ENCODE results near the gene BORCS6.

BORCS6 gene

DNA sequence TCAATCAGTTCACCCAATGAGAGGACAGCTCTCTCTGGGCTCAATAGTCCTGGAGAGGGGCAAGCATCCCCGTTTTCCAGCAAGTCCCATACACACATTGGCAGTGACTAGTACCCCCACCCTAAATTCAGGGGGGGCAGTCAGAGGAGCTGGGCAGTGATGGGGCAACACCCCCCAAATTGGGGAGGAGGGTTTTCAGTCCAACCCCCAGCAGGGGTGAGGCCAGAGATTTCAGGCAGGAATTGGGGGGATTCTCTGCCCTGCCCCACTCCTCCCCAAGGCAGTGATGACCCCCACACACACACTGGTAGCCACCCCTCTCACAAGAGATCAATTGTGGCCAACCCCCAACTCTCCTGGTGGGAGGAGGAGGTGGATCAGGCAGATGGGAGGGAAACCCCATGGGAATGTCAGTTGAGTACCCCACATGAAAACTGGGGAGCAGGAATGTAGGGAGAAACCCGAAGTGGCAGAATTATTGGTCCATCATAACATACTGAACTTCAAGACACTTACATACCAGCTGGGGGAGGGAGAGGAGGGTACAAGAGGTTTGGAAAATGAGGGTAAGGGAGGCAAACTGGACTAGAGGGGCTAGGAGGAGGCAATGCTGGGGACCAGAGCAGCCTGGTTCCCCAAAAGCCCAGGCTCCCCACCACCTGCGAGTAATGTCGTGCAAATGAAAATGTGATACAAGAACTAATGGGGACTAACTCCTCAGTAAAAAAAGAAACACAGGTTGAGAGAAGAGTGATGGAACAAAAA, 30.3 kb downstream of the BORCS6 start:
- Mint-ChIP-seq H3K27me3 (no peaks in the 10 kb centered on the region), H3K36me3 (peaks cover 10% of the 10 kb centered on the region), H3K9me3 (no peaks in the 10 kb centered on the region), H3K4me3 (no peak overlapping the region), H3K4me1 (peaks cover 45% of the 10 kb centered on the region), H3K27ac (peak overlapping the region; percentile 98)
- DNase-seq (ENCODE audit: low spot score in 2 of 2) (no peak), ATAC-seq (ENCODE audit: low read depth) (no peak)

DNA sequence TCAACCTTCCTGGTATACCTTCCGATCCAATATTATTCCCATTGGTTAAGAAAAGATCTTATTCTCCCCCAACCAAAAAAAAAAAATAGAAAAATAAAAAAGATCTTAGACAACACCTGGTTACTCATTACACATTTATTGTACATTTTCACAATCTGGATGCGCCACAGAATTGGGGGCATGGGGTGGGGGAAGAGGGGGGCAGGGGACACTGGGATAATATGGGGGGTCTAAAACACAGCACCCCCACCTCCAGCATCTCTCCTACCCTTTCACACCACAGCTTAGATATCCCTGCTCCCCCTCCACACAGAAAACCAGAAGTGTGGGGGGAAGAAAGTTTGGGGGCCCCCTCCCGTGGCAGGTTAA, 31.0 kb downstream of the BORCS6 start:
- H3K36me3 Mint-ChIP-seq: peaks cover 12% of the 10 kb centered on the region
- H3K4me3 Mint-ChIP-seq: no peak overlapping the region
- no peak for DNase-seq (ENCODE audit: low spot score in 2 of 2)
- ATAC-seq (ENCODE audit: low read depth): no peak
- H3K9me3 Mint-ChIP-seq: no peaks in the 10 kb centered on the region
- H3K27me3 Mint-ChIP-seq: no peaks in the 10 kb centered on the region
- H3K27ac Mint-ChIP-seq: peak overlapping the region; percentile 95
- peaks cover 49% of the 10 kb centered on the region for H3K4me1 Mint-ChIP-seq

DNA sequence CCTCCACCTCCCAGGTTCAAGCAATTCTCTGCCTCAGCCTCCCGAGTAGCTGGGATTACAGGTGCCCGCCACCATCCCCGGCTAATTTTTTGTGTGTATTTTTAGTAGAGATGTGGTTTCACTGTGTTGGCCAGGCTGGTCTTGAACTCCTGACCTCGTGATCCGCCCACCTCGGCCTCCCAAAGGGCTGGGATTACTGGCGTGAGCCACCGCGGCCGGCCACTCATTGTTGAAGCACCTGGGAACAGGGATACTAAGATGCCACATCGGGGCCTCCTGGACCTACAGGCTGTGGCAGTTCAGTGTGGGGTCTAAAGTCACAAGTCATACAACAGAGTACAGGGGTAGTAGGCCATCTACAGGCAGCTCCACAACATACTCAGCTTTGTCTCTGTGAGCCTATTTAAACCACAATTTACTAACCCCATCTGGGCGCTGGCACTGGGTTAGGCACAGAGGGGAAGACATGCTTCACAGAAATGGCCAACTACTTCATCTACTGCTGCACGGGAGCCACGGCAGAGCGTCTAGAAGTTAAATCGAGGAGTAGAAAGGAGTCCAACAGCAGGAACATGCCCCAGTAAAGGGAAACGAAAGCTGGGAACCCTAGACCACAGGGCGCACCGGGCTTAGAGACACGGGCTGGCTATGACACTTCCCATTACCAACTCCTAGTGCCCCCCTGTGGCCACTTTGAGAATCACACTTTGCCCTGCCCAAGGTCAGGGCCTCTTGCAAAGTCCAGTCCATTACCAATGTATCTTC, 31.5 kb downstream of the BORCS6 start:
- peak overlapping the region; percentile 95 for H3K27ac Mint-ChIP-seq
- H3K36me3 Mint-ChIP-seq: peaks cover 12% of the 10 kb centered on the region
- peak overlapping the region; percentile 65 for H3K4me3 Mint-ChIP-seq
- no peaks in the 10 kb centered on the region for H3K9me3 Mint-ChIP-seq
- no peaks in the 10 kb centered on the region for H3K27me3 Mint-ChIP-seq
- DNase-seq (ENCODE audit: low spot score in 2 of 2): peak; percentile 91
- peak; percentile 26 for ATAC-seq (ENCODE audit: low read depth)
- peaks cover 49% of the 10 kb centered on the region for H3K4me1 Mint-ChIP-seq

GRCh38 chr17:8156246-8156992, 33.6 kb downstream of the BORCS6 start:
- H3K36me3 Mint-ChIP-seq: peaks cover 12% of the 10 kb centered on the region

GRCh38 chr17:8155996-8156245, 34.1 kb downstream of the BORCS6 start:
- no peaks in the 10 kb centered on the region for H3K9me3 Mint-ChIP-seq
- H3K27me3 Mint-ChIP-seq: no peaks in the 10 kb centered on the region
- ATAC-seq (ENCODE audit: low read depth): no peak
- H3K27ac Mint-ChIP-seq: no peak overlapping the region
- no peak overlapping the region for H3K4me3 Mint-ChIP-seq
- DNase-seq (ENCODE audit: low spot score in 2 of 2): no peak
- H3K4me1 Mint-ChIP-seq: peaks cover 47% of the 10 kb centered on the region
- peaks cover 10% of the 10 kb centered on the region for H3K36me3 Mint-ChIP-seq

More at GRCh38 chr17:8156246-8156992, 33.6 kb downstream of the BORCS6 start:
- H3K9me3 Mint-ChIP-seq: no peaks in the 10 kb centered on the region
- DNase-seq (ENCODE audit: low spot score in 2 of 2) (peak; percentile 97 to 99), ATAC-seq (ENCODE audit: low read depth) (peak; percentile 72)
- H3K4me3 Mint-ChIP-seq: no peak overlapping the region
- no peaks in the 10 kb centered on the region for H3K27me3 Mint-ChIP-seq
- H3K27ac Mint-ChIP-seq: no peak overlapping the region
- H3K4me1 Mint-ChIP-seq: peaks cover 49% of the 10 kb centered on the region

DNA sequence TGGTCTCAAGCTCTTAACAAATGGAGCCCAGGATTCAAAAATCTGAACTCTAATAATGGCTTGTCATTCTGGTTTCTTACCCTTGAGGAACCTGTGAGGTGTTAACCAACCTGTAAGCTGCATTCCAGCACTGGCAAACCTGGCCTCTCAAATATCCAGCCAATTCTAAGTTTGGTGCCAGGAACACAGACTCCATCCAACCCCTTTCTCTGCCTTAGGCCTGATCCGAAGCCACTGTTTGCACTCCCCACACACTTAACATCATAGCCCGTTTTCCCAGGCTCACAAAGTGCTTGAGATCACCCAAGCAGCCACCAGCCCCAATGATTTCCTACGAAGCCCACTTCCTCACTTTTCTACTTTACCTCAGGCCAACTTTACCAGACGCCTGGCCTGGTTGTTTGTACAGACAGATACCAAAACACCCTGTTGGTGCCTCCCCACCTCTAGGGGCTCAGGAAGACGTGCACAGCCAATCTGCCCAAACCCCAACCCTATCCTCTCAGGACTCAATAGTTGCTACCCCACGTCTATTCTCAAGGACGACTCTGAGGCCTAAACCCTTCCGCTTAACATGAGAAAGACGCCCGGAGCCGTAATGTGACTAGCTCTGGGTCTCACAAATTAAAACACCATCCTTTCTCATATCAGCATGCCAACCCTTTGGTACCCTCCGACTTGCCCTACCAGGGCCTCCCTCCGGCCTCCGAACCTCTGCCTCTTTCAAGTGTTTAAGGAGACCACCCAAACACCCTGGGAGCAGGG, 34.6 kb downstream of the BORCS6 start:
- DNase-seq (ENCODE audit: low spot score in 2 of 2): no peak
- Mint-ChIP-seq H3K9me3 (no peaks in the 10 kb centered on the region), H3K27ac (no peak overlapping the region), H3K4me3 (no peak overlapping the region), H3K4me1 (peaks cover 45% of the 10 kb centered on the region), H3K27me3 (no peaks in the 10 kb centered on the region), H3K36me3 (peaks cover 7% of the 10 kb centered on the region)
- no peak for ATAC-seq (ENCODE audit: low read depth)

DNA sequence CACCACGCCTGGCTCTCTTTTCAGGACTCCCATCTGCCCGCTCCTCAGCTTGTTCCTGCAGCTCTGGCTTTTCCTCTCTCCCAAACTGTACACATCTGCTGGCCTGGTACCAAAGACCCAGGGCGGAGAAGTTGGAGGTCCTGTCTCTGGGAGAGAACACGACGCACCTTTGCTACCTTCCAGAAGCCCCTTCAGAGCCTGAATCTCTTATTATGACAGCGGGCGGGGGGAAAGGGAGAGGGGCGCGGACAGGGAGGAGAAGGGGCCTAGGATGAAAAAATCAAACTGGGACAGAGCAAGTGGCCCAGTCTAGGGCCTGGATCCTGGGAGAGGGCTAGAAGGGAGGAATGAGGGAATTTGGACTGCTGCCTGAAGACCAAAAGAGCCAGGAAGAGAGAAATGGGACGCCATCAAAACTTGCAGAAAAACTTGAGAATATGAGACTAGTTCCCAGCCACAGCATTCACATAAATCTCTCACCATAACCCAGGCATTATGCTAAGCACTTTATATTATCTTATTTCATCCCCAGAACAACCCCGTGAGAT, 35.3 kb downstream of the BORCS6 start:
- ATAC-seq (ENCODE audit: low read depth): no peak

GRCh38 chr17:8153957-8154607, 35.9 kb downstream of the BORCS6 start:
- Mint-ChIP-seq H3K27me3 (no peaks in the 10 kb centered on the region), H3K9me3 (no peaks in the 10 kb centered on the region), H3K36me3 (peaks cover 6% of the 10 kb centered on the region), H3K4me3 (peak overlapping the region; percentile 43), H3K4me1 (peaks cover 43% of the 10 kb centered on the region), H3K27ac (no peak overlapping the region)
- DNase-seq (ENCODE audit: low spot score in 2 of 2) (peak; percentile 80 to 85), ATAC-seq (ENCODE audit: low read depth) (no peak)

More for the DNA sequence above, 35.3 kb downstream of the BORCS6 start:
- H3K9me3 Mint-ChIP-seq: no peaks in the 10 kb centered on the region
- H3K4me3 Mint-ChIP-seq: no peak overlapping the region
- H3K27me3 Mint-ChIP-seq: no peaks in the 10 kb centered on the region
- no peak overlapping the region for H3K27ac Mint-ChIP-seq
- H3K4me1 Mint-ChIP-seq: peaks cover 42% of the 10 kb centered on the region
- H3K36me3 Mint-ChIP-seq: peaks cover 2% of the 10 kb centered on the region
- DNase-seq (ENCODE audit: low spot score in 2 of 2): no peak

DNA sequence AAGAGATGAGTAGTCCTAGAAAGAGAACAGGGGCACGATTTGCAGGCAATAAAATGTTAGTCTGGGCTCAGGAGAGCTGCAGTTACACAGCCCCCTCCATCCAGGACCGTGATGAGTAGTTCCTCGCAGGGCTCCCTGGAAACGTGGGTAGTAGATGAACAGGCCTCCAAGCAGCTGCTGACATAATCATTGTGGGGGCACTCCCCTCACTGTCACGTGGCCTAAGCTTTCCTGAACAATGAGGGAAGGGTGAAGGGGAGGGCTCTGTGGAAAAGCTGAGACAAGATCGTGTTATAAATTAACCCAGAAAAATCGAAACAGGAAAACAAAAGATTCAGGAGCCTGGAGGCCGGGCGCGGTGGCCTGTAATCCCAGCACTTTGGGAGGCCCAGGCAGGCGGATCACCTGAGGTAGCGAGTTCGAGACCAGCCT, 36.4 kb downstream of the BORCS6 start:
- peak overlapping the region; percentile 12 for H3K4me3 Mint-ChIP-seq
- peaks cover 8% of the 10 kb centered on the region for H3K36me3 Mint-ChIP-seq
- H3K4me1 Mint-ChIP-seq: peaks cover 39% of the 10 kb centered on the region
- H3K9me3 Mint-ChIP-seq: no peaks in the 10 kb centered on the region
- ATAC-seq (ENCODE audit: low read depth) (no peak), DNase-seq (ENCODE audit: low spot score in 2 of 2) (peak in 1 of 2 donors; percentile 24)
- no peaks in the 10 kb centered on the region for H3K27me3 Mint-ChIP-seq
- no peak overlapping the region for H3K27ac Mint-ChIP-seq

- Mint-ChIP-seq H3K4me3 (peak overlapping the region; percentile 12), H3K36me3 (peaks cover 12% of the 10 kb centered on the region), H3K27me3 (no peaks in the 10 kb centered on the region), H3K27ac (no peak overlapping the region), H3K9me3 (no peaks in the 10 kb centered on the region), H3K4me1 (peaks cover 38% of the 10 kb centered on the region)
- ATAC-seq (ENCODE audit: low read depth) (no peak), DNase-seq (ENCODE audit: low spot score in 2 of 2) (no peak)
Measured at GRCh38 chr17:8153031-8153451, 36.9 kb downstream of the BORCS6 start.

- H3K9me3 Mint-ChIP-seq: no peaks in the 10 kb centered on the region
- H3K4me3 Mint-ChIP-seq: peak within 1 kb of the TSS; percentile 84
- ATAC-seq (ENCODE audit: low read depth) (peak; percentile 1), DNase-seq (ENCODE audit: low spot score in 2 of 2) (peak; percentile 62)
- peak within 1 kb of the TSS; percentile 91 for H3K27ac Mint-ChIP-seq
- peaks cover 17% of the 10 kb centered on the region for H3K36me3 Mint-ChIP-seq
- H3K27me3 Mint-ChIP-seq: no peaks in the 10 kb centered on the region
- H3K4me1 Mint-ChIP-seq: peaks cover 38% of the 10 kb centered on the region
Measured at GRCh38 chr17:8152112-8152775, 37.7 kb downstream of the BORCS6 start, which contains the start of gene PER1. PER1 (minus strand) TSS chr17:8152404; CDS start chr17:8150706, 1,698 bp downstream.

DNA sequence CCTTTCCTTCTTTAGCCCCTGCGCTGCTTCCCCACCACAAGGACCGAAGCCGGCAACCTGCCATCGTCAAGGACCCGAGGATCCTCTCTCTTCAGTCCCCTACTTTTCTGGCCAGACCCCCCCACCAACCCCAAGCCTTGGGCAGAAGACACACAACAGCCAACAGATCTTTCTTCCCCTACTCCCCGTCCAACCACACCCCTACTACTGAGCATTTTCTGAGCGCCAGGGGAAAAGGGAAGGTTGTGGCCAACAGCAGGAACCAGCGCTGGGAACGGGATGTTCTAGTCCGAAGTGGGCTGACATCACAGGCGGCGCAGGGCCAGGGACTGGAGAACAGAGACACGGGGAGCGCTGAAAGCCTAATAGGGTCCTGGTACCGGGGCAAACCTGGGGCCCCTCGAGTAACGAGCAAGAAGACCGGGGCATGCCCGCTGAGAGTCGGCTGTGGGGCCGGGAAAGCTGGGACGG, 38.3 kb downstream of the BORCS6 start:
- Mint-ChIP-seq H3K27ac (peak overlapping the region; percentile 91), H3K4me3 (peak overlapping the region; percentile 84), H3K4me1 (peaks cover 41% of the 10 kb centered on the region), H3K9me3 (no peaks in the 10 kb centered on the region), H3K27me3 (no peaks in the 10 kb centered on the region), H3K36me3 (peaks cover 21% of the 10 kb centered on the region)
- DNase-seq (ENCODE audit: low spot score in 2 of 2): peak in 1 of 2 donors; percentile 49
- ATAC-seq (ENCODE audit: low read depth): no peak
